OCI-M2 (cell line): ENCODE measurements around the gene AKAP10.
"Not testable (repeated sequence)": the region's sequence is repeated elsewhere in the genome, so short reads cannot be mapped to it uniquely, and the experiment has no call there.

ENCODE experiments used
- DNase-seq: peaks from one replicate; lab custom pipeline; 2025; ENCODE audit not compliant: unreplicated experiment; lab: John Stamatoyannopoulos, UW

Gene AKAP10

DNA sequence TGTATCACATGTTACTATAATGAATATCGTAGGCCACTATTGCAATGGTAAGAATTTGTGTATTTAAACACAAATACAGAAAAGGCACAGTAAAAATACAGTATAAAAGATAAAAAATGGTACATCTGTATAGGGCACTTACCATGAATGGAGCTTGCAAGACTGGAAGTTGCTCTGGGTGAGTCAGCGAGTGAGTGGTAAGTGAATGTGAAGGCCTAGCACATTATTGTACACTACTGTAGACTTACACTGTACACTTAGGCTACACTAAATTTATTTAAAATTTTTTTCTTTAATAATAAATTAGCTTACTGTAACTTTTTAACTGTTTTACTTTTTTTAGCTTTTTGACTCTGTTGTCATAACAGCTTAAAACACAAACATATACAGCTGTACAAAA is 42.5 kb downstream of the AKAP10 start:
- DNase-seq: no peak

DNA sequence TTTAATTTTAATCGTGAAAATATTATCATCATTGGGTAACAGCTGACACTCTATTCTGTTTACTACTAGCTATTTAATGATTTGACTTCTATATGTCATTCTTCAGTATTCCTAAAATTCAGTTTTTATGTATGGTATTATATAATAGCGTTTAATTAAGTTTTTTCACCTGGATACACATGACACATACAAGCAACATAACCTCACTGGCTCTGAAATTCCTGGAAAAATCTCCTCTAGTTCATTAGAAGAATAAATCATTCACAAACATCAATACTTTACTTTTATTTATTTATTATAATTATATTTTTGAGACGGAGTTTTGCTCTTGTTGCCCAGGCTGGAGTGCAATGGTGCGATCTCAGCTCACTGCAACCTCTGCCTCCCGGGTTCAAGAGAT is 44.0 kb downstream of the AKAP10 start:
- no peak for DNase-seq

DNA sequence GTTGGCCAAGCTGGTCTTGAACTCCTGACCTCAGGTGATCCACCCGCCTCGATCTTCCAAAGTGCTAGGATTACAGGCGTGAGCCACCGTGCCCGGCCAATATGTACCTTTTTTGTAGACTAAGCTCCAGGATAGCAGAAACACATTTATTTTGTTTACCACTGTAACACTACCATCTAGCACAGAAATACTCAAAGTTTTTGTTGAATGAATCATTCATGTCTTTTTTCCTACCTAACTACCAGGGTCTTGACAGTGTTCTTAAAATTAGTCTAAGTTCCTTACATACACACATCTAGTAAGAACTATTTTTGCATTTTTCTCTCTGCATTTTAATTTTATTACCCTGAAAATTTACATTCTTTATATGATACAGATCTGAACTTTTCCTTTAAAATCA is 44.4 kb downstream of the AKAP10 start:
- no peak for DNase-seq

DNA sequence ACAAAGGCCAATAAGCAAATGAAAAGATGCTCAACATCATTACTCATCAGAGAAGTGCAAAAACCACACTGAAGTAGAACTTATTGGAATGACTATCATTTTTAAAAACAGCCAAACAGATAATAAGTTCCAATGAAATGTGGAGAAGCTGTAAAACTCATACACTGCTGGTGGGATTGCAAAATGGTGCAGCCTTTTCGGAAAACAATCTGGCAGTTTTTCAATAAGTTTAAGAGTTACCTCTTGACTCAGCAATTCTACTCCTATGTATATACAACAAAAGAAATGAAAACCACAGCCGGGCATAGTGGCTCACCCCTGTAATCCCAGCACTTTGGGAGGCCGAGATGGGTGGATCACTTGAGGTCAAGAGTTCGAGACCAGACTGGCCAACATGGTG is 49.3 kb downstream of the AKAP10 start:
- DNase-seq: no peak

DNA sequence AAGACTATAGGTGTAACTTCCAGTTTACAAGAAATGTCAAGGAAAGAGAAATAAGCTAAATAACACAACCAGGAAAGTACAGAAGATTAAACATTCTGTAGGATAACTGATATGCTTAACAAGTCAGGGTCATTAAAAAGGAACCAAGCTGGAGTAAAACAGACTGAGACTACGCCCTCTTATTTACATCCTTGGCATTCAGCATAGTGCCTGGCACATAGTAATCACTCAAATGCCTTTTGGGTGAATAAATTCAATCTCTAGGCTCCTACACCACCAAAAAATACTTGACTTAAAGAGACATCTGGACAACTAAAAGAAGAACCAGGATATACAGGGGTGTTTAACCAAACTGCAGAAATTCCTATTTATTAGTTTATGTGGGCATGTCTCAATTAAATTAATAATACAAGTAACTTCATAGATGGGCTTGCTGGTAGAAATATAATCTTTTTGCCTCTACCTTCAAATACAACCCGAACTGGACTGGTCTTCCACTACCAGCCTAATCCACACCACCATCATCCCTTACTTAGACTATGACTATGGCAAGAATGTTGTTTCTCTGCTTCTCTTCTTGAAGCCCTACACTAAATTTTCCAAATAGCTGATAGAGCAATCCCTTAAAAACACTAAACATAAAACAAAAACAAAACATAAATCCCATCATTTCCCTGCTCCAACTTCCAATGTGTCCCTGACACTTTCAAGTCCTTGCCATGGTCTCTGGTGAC is 62.2 kb downstream of the AKAP10 start:
- no peak for DNase-seq

DNA sequence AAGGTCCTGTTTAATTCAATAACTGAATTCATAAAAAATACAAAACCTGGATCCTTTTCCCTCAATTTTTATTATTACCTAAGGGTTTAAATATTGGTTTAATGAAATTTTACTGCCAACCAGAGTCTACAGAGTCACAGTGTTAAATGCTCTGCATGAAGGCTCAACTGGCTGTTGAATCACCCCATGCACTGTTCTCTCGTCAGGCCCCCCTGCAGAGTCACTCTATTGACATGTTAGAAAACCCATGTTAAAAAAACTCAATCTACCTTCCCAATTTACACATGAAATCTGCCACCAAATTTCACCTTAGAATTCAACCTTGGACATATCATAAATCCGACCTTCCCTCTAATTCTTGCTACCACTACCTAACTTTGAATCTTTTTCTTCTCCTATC is 66.6 kb downstream of the AKAP10 start:
- DNase-seq: no peak

DNA sequence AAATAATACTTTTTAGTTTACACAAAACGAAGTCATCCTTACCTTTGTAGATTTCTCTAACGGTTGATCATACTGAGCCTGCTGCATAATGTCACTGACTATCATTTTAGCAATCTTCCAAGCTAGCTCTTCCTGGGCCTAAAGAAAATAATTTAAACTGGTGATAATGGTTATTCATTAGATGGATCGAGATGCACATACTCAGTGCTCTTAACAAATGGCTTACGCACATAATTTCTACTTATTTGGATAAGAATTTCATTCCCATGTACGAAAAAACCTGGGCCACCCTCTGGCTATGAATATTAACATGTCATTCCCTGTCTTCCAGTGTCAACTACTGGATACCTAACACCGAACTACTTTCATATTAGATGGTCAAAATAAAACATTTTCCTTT is 68.5 kb downstream of the AKAP10 start:
- no peak for DNase-seq

DNA sequence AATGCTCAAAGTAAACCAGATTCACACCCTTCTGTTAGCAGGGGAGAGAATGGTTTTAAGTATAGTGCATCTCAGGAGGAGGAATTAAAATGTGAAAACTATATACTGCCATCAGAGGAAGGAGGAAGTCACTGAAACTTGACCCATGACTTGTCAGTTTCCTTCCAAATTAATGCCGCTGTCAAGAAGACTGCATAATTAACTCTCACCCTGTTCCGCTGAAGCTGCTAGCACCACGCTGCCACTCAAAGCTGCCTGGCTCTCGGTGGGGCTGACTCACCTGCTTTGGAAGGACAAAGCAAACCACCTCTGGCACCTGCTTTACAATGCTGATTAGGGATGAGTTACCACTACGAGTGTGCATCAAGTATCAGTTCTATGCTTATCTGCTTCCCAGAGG is 72.1 kb downstream of the AKAP10 start:
- no peak for DNase-seq

DNA sequence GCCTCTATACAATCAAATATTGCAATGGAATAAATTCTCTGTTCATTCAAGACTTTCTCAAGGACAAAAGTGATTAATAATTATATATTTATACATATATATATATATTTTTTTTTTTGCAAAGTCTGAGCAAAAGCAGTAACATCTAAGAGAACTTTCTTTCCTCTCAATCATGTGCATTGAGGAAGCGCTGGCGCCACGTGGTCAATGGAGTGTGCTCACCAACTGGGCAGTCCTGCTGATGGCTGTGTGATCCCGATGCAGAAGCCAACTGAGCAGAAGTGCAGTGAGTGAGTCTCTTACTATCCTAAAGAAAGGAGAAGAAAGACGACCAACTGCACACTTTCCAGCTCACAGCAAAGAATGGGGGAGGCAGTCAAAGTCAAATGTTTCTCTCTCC is 72.7 kb downstream of the AKAP10 start:
- DNase-seq: no peak

DNA sequence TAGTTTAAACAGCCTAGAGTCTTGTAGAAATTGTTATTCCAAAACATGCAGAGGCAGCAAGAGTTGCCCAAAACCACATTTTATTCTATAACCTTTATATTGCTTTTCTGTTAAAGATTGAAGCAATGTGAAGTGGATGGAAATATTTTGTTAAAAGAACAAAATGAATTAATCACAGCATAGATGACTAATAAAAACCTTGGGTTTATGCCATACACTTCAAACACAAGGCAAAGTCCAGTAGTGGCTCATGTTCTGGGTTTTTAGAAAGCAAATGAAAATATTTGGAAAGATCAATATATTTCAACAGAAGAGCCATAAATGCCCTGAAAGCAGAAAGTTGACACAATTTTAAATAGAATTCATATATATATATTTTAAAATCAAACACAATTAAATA is 73.2 kb downstream of the AKAP10 start:
- no peak for DNase-seq

DNA sequence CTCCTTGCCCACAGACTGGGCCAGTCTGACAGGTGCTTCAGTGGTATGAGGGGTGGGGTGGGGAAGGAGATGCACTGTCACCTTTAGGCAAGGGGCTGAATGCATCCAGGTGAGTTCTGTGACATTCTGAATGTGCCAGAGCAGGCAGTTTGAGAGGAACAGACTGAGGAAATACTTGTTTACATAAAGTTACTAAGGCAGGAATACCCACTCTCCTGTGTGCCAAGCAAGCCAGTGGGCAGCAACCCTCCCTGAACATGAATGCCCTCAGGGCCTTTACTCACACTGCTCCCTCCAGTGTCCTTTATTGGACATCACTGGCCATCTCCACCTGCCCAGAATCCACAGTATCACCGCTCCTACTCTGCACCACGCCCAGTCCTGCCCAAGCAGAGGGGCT is 76.8 kb downstream of the AKAP10 start:
- DNase-seq: no peak

DNA sequence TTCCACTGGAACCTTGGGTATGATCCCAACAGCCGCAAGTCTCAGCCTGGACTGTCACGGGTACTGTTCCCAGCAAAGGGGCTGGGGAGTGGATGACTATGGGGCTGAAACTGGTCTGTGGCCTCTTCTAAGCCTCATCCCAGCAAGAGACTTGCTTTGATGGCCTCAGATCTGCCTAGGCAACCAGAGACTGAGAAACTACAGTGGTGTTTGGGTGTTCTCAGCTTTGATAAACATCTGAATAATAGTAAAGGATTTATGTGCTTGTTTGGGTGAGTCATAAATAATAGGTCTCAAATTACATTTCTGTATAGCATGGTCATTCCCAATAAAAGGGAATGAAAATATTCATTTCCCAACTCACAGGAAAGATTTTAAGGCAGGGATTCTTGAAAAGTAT is 79.7 kb downstream of the AKAP10 start:
- DNase-seq: no peak

DNA sequence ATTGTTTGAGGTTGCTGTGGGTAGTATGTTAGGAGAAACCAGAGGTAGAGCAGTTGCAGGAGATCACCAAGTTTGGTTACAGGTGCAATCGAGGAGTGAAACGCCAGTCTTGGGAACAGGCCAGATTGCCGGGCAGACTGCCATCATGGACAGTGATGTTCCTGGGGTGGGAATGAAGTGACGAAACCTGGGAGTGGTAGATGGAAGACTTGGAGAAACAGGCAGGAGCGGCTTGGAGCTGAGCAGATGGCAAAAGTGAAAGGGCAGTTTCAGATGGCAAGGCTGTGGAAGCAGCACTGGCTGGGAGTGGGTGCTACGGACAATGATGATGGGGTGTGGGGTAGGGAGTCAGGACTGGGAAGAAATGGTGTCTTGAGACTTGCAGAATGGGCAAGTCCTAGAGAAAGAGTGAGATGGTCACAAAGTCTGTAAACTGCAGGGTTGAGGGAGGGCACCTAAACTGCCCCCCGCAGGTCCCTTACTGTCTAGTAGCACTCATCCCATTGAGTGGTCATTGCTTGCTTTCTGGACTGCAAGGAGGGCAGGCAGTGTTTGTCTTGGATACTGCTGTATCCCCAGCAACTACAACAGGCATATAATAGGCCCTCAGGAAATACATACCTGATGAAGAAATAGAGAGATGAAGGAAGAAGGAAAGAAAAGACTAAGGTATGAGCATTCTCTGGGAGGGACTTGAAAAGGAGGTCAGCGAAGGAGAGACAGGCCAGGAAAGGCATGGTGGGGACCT is 80.4 kb downstream of the AKAP10 start:
- DNase-seq: no peak

DNA sequence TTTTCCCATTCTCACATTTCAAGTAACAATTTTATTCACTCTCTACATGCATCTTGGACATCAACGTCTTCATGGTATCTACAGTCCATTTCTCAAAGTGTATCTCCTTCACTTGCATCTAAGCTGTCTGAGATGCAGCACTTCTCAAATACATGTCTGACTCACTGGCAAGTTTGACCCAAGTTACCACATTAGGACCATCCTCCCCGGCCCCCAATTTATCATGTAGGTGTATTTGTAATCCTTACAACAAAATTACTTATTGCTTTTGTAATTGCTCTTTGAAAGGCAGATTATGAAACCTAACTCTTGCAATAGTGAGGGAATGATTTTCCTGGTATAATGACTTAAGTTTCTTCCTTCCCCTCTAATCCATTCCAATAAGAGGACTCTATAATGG is 80.9 kb downstream of the AKAP10 start:
- no peak for DNase-seq

DNA sequence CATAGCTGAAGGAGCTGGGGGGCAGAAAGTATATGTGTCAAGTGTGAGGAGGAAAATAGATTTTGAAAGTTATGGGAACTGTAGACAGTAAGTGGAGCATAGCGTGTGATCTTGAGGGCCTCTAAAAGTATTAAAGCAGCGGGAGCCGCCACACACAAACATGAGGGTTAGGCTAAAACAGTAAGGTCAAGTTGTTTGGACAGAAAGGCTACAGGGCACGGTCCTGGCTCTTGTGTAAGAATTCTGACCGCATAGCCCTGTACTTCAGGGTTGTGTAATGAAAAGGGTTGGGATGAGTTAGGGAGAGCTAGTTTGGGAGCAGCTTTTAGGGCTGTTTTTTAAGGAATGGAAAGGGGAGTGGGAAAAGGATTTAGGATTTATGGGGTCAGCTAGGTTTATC is 87.1 kb downstream of the AKAP10 start:
- not testable (repeated sequence) for DNase-seq

DNA sequence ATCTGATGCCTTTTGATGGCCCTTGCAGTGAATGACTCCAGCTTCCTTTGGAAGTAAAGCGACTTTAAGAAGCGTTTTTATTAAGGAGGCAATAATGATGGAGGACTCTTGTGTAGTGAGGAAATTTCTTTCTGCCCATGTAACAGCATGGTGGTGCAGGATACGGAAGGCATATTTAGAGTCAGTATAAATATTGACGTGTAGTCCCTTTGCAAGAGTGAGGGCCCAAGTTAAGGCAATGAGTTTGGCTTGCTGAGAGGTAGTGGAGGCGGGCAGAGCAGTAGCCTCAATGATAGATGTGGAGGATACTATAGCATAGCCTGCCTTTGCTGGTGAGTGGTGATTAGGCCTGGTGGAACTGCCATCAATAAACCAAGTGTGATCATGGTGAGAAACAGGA is 87.6 kb downstream of the AKAP10 start:
- DNase-seq: not testable (repeated sequence)

DNA sequence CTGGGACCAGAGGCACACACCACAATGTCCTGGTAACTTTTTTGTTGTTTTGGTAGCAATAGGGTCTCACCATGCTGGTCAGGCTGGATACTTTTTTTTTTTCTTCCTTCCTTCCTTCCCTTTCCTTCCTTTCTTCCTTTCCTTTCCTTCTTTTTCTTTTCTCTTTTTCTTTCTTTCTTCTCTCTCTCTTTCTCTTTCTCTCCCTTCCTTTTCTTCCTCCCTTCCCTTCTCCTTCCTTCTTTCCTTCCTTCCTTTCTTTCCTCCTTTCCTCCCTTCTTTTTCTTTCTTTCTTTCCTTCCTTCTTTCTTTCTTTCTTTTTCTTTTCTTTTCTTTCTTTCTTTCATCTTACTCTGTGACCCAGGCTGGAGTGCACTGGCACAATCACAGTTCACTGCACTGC is 91.5 kb downstream of the AKAP10 start:
- no peak for DNase-seq

DNA sequence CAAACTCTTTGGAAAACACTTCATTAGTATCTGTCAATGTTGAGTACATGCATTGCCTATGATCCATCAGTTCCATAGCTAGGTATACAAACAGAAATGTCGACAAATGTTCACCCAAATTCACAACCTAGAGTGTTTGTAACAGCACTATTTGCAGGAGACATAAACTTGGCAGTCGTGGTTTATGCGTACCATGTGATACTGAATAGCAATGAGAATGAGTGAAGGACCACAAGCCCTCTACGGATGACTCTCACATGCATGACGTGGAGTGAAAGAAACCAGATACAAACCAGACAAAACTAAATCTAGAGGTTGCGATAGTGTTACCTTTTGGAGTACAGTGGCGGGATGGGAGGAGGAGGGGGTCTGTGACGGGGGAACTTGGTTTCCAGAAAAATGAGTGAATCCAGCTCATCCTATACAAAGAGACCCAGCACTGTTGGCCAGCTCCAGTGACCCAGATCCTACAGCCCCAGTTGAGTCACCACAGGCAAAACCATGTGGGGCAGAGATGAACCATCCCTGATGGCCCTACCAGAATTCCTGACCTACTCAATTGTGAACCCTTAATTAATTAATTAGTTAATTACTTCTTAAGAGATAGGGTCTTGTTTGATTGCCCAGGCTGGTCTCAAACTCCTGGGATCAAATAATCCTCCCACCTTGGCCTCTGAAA is 94.0 kb downstream of the AKAP10 start:
- no peak for DNase-seq

DNA sequence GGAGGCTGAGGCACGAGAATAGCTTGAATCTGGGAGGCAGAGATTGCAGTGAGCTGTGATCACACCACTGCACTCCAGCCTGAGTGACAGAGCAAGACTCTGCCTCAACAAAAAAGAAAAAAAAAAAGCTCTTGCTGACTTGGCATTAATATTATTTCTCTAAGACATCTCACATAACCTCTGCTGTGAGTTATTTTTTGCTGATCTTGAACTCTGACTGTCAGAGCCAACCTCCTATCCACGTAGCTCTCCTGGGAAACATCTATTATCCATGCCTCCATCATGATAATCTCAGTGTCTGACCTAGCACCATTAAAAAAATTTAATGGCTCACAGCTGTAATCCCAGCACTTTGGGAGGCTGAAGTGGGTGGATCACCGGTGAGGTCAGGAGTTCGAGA is 97.2 kb downstream of the AKAP10 start:
- DNase-seq: no peak

DNA sequence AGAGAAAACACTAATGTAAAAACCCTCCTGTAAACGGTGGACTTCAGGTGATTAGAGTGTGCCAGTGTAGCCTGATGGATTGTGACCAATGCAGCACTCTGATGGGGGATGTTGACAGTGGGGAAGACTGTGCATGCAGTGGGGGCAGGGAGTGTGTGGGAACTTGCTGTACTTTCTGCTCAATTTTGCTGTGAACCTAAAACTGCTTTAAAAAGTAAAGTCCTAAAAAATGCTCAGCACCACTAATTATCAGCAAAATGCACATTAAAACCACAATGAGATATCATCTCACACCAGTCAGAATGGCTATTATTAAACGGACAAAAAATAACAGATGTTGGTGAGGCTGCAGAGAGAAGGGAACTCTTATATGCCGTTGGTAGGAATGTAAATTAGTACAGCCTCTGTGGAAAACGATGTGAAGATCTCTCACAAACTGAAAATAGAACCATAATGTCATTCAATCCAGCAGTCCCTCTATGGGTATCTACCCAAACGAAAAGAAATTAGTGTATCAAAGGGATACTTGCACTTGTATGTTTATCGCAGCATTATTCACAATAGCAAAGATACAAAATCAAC is 100.2 kb downstream of the AKAP10 start:
- no peak for DNase-seq

DNA sequence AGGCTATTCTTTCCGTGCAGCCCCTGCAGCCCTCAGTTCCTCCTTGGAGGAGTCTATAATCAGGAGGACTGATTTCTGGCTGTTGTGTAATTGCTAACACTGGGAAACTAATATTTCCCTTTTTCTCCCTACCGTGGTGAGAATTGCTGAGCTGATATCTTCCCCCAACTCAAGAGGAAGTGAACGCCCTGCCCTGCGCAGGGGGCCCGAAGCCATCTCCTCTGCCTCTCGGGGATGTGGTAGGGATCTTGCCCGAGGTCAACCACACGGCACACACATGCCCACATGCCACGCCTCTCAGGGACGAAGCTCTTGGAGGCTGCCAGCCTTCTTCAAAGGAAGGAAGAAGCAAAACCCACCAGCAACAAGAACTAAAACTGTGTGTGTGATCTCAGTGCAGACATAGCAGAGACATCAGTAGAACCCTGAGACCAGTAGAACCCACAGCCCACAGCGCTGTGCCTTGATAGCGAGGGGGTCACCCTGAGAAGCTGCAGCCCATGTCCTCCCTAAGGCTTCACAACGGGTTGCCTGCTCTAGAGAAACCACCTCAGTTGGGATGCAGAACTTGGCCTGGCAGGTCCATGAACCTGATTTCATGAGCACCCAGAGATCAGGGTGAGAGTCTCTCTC is 101.0 kb downstream of the AKAP10 start:
- DNase-seq: no peak
